ENCODE measurements around the gene HDAC9.

Gene HDAC9

GRCh38 chr7:18558503-18558902 lies 63.0 kb downstream of the HDAC9 start:
- DNase-seq (ENCODE audit: low spot score): no peak

- DNase-seq (ENCODE audit: low spot score): no peak
Measured at GRCh38 chr7:18558910-18559309, 63.4 kb downstream of the HDAC9 start.

GRCh38 chr7:18559756-18560155 lies 64.2 kb downstream of the HDAC9 start:
- DNase-seq (ENCODE audit: low spot score): no peak

GRCh38 chr7:18564779-18565178 lies 69.2 kb downstream of the HDAC9 start:
- DNase-seq (ENCODE audit: low spot score): no peak

- no peak for DNase-seq (ENCODE audit: low spot score)
Measured at GRCh38 chr7:18565337-18565736, 69.8 kb downstream of the HDAC9 start.

- DNase-seq (ENCODE audit: low spot score): no peak
Measured at GRCh38 chr7:18566205-18566604, 70.7 kb downstream of the HDAC9 start.

- DNase-seq (ENCODE audit: low spot score): no peak
Measured at GRCh38 chr7:18566829-18567228, 71.3 kb downstream of the HDAC9 start.

GRCh38 chr7:18570441-18570840 lies 74.9 kb downstream of the HDAC9 start:
- no peak for DNase-seq (ENCODE audit: low spot score)

- DNase-seq (ENCODE audit: low spot score): peak; percentile 32
Measured at GRCh38 chr7:18570890-18571478, 75.4 kb downstream of the HDAC9 start.

GRCh38 chr7:18572154-18572553 lies 76.6 kb downstream of the HDAC9 start:
- no peak for DNase-seq (ENCODE audit: low spot score)

GRCh38 chr7:18572885-18573284 lies 77.3 kb downstream of the HDAC9 start:
- no peak for DNase-seq (ENCODE audit: low spot score)

GRCh38 chr7:18573410-18574234 lies 78.1 kb downstream of the HDAC9 start:
- DNase-seq (ENCODE audit: low spot score): no peak

GRCh38 chr7:18574235-18574540 lies 78.6 kb downstream of the HDAC9 start:
- no peak for DNase-seq (ENCODE audit: low spot score)

GRCh38 chr7:18574676-18575075 lies 79.1 kb downstream of the HDAC9 start:
- no peak for DNase-seq (ENCODE audit: low spot score)

GRCh38 chr7:18575622-18576572 lies 80.3 kb downstream of the HDAC9 start:
- DNase-seq (ENCODE audit: low spot score): no peak

- DNase-seq (ENCODE audit: low spot score): no peak
Measured at GRCh38 chr7:18577096-18577771, 81.7 kb downstream of the HDAC9 start.

GRCh38 chr7:18579698-18580097 lies 84.1 kb downstream of the HDAC9 start:
- no peak for DNase-seq (ENCODE audit: low spot score)

- DNase-seq (ENCODE audit: low spot score): peak; percentile 10
Measured at GRCh38 chr7:18580950-18581349, 85.4 kb downstream of the HDAC9 start.

GRCh38 chr7:18583305-18583704 lies 87.8 kb downstream of the HDAC9 start:
- DNase-seq (ENCODE audit: low spot score): no peak

GRCh38 chr7:18590241-18590640 lies 94.7 kb downstream of the HDAC9 start:
- DNase-seq (ENCODE audit: low spot score): no peak

- peak; percentile 58 for DNase-seq (ENCODE audit: low spot score)
Measured at GRCh38 chr7:18590744-18591340, 95.3 kb downstream of the HDAC9 start.
